PC-9 (cell line): ENCODE results near the gene POLR2F.

Experiments
- EZH2 ChIP-seq: fragments of 200-600 bp; sonication (generic); IDR thresholded peaks from 2 replicates; pipeline ENCODE4 v1.8.0; 2017; ENCODE audit warnings: antibody characterized with exemption, low read depth
- TF ChIP-seq, protein P1 (sequence below): fragments of 200-600 bp; sonication (generic); conservative IDR thresholded peaks from 2 replicates; pipeline ENCODE4 v1.6.1; 2017; ENCODE audit warnings: mixed run types, antibody characterized with exemption, mild to moderate bottlenecking, moderate library complexity

DNA sequence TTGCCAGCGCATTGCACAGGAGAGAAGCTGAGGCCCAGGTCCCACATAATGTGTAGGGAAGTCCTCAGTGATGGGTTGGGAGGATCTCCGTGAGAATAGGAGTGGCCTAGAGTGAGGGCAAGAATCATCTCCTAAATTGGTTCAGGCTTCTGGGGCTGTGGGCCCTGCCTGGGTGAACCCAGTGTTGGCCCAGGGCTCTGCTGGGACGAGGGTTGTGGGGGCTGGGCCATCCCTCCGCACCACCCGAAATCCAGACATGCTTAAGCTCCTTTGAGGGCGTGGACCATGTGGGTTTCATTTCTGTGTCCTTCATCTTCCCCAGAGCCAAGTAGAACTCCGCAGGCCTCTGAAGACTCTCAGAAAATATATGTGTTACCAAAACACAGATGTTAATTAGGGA, 43.7 kb upstream of the POLR2F start:
- TF ChIP-seq, protein P1, sequence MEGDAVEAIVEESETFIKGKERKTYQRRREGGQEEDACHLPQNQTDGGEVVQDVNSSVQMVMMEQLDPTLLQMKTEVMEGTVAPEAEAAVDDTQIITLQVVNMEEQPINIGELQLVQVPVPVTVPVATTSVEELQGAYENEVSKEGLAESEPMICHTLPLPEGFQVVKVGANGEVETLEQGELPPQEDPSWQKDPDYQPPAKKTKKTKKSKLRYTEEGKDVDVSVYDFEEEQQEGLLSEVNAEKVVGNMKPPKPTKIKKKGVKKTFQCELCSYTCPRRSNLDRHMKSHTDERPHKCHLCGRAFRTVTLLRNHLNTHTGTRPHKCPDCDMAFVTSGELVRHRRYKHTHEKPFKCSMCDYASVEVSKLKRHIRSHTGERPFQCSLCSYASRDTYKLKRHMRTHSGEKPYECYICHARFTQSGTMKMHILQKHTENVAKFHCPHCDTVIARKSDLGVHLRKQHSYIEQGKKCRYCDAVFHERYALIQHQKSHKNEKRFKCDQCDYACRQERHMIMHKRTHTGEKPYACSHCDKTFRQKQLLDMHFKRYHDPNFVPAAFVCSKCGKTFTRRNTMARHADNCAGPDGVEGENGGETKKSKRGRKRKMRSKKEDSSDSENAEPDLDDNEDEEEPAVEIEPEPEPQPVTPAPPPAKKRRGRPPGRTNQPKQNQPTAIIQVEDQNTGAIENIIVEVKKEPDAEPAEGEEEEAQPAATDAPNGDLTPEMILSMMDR, result no peak
- no peak for TF ChIP-seq EZH2
